ENCODE data around the gene EFCC1.
A peak's percentile ranks its signal among the peaks of the same experiment; 100 is the strongest.

Gene EFCC1

DNA sequence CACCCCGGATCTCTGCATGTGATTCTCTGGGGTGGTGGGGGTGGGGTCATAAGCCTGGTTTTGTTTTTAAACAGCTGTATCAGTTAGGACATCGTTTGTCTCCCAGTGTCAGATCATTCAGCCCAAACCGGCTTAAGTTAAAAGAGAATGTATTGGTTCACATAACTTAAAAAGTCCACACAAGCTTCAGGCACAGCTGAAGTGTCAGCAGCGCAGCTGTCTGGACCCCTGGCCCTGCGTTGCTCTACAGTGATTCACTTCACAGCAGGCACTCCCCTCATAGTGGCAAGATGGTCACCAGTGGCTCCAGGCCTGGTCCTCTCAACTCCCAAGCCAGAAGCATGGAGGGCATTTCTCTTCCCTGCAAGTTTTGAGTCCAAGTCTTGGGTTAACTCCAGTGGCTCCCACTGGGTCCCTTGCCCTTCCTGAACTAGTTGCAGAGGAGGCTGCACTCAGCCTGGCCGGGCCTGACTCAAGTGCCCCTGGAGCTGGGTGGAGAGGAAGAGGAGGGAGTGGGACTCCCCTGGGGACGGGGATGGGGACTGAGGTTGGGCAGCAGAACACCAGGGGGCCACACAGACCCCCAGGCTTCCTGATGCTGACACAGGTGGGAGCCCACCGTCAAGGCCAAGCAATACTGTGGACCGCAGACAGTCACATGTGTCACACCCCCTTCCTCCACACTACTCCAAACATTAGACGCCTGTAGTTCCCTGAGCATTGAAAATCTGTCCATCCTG, 30.5 kb downstream of the EFCC1 start:
- no peak for DNase-seq

DNA sequence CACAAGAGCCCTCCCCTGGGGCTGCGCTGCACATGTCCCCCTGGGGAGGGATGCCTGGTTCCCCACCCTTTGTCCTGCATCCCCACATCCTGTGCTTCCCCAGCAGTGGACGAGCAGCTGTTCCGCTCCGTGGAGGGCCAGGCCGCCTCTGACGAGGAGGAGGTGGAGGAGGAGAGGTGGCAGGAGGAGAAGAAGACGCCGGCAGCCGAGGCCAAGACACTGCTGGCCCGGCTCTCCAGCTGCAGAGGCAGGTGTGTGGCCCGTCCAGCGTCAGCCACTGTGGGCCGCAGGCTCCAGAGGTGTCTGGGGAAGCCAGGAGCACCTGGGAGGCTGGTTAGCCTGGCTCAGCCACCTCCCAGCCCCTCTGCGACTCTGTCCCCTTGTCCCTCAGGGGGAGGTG, 31.6 kb downstream of the EFCC1 start:
- no peak for DNase-seq

DNA sequence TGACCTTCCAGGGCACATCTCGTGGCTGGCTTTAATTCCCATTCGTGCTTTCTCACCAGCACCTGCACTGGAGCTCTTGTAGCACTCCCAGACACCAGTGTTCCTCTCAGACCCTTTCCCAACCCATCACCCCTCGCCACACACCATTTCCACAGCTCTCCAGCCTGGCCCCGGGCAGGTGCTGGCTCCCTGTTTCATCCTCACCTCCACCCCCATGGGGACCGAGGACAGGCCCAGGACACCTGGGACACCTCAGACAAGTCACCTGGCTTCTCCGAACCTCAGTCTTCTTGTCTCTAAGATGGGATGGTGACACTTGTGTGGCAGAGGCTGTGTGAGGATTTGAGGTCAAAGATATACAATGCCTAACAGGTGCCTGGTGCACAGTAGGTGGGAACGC, 32.0 kb downstream of the EFCC1 start:
- DNase-seq: no peak

DNA sequence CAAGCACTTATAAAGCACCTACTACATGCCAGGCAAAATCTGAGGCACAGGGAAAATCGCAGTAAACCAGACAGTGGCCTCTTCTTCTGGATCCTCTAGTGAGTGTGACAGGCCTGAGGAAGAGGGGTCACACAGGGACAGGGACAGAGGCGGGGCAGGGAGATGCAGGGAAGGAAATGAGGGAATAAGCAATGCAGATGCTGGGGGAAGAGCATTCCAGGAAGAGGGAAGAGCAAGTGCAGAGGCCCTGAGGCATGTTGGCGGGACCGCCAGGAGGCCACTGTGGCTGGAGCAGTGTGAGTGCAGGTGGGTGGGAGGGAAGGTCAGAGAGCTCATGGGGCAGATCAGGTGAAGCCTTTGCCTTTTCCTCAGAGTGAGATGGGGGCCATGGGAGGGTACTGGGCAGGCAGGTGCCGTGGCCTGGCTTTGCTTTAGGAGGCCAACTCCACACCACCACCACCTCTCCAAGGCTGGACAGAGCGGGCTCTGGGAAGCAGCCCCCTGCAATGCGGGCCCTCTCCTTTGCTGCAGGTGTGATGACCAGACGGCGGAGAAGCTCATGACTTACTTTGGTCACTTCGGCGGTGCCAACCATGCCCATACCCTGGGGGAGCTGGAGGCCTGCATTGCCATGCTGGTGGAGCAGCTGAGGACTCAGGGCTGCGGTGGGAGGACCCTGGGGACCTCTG, 32.7 kb downstream of the EFCC1 start:
- no peak for DNase-seq

DNA sequence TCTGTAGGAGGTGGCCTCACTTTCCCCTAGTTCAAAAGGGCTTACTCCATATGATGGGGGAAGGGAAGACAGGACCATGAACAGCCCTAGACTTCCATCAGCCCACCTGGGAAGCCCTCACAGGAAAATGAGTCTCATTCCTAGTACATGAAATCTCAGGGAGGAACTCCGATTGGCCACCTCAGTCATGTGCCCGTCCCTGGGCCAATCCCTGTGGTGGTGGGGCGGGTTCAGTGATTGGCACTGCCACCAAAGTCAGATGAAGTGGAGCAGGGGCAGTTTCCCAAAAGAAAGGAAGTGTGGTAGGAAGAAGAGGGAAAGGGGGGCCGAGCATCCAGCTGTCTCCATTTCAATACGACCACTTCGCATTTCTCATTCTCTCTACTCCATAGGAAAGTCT, 33.5 kb downstream of the EFCC1 start:
- no peak for DNase-seq

DNA sequence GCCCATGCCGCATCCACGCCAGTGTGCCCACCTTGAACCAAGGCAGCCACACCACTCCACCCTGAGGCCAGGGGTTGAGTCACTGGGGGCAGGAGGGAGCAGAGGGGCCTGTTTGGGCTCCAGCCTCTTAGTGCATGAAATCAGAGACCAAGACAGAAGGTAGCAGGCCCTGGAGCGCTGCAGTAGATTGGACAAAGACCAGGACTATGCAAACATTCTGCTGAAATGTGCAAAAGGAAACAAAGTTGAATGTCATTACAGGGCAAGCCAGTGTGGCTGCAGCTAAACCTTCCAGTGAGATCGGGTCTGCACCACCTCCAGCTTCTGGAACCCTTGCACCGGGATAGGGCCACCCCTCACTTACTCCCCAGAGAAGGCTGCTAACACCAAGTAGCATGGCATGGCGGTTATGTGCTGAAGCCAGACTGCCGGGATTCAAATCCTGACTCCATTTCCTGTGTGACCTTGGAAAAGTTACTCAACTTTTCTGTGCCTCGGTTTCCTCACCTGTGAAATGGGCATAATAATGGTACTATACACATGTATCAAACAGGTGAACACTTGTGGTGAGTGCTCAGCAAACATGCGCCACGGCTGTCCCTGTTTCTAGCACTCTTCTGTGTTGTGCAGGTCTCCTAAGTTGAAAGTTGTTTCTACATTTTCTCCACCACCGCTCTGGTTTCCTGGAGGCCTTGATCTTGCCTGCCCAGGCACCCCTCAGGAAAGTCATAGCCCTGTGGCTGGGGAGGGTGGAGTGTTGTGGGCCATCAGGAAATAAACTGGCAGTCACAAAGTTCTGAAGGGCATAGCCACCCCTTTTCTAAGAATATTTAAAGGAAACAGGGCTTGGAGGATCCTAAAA, 34.5 kb downstream of the EFCC1 start:
- DNase-seq: no peak

DNA sequence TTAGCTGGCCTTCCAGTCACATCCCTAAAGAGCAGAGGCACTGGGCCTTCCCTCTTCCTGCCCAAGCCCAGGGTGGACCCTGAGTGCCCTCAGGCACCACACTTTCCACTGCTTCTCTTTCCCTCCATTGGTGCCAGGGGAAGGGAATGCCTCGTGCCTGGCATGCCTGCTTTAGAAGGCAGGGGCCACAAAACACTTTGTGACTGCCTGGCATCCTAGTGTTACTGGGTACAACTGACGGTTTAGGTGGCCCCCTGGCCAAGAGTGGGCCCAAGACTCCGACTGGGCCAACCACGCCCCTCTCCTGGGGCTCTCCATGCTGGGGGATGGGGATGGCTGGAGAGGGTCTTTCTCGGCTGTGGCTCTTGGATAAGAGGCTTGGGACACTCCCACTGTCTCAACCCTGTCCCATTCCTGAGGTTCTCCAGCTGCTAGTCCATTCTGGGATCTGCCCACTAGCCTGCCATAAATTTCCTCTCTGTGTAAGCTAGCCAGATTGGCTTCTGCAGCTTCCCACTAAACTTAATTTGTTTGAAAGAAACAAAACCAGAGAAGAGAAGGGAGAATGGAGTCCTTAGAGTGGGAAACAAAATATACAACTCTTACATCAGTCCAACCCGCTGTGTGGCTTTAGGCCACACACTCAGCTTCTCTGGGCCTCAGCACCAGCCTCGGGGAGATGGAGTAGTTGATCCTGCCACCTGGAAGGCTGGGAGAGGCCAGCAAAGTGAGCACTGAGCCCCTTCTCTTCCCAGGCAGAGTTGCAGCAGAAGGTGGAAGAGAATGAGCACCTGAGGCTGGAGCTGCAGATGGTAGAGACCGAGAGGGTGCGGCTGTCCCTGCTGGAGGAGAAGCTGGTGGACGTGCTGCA, 35.4 kb downstream of the EFCC1 start:
- DNase-seq: no peak

DNA sequence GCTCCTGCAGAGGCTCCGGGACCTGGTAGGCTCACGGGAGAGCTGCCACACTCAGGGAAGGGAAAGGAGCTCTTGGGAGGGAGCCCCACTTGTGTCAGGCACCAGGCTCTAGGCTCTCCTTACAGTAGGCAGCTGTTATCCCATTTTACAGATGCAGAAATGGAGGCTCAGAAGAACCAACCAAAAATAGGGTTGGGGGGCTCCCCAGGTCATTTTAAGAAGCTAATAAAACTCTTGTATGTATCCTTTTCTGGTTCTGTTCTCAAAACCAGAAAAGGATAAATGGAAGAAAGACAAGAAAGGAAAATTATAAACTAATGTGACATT, 36.0 kb downstream of the EFCC1 start:
- DNase-seq: no peak

DNA sequence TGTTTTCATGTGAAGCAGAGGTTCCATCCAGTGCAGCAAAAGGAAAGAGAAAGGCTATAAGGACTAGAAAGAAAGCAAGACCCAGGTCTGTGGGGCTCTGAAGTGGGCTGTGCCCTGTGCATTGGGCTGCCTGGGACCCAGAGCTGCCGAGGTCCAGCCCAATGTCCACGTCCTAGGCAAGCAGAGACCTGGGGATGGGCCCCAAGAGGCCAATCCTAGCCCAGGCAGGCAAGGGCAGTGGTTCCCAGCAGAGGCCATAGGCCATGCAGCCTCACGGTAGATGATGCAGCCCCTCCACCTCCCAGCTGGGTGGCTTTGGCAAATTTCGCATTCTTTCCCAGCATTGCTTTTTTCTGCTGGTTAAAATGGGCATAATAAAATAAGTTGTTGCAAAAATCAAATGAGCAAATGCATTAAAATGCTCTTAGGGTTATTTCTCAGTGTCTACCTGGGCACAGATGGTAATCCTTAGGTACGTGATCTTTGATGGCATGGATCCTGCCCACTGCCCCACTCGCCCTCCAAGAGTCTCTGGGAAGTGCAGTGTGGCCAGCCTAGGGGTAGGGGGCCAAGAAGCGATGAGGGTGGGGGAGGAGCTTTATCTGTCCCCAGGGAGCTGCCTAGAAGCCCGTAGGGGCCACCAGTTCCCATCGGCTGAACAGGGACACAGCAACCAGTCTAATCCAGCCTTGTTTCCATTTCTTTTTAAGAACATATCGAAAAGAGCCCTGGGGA, 37.2 kb downstream of the EFCC1 start:
- no peak for DNase-seq

DNA sequence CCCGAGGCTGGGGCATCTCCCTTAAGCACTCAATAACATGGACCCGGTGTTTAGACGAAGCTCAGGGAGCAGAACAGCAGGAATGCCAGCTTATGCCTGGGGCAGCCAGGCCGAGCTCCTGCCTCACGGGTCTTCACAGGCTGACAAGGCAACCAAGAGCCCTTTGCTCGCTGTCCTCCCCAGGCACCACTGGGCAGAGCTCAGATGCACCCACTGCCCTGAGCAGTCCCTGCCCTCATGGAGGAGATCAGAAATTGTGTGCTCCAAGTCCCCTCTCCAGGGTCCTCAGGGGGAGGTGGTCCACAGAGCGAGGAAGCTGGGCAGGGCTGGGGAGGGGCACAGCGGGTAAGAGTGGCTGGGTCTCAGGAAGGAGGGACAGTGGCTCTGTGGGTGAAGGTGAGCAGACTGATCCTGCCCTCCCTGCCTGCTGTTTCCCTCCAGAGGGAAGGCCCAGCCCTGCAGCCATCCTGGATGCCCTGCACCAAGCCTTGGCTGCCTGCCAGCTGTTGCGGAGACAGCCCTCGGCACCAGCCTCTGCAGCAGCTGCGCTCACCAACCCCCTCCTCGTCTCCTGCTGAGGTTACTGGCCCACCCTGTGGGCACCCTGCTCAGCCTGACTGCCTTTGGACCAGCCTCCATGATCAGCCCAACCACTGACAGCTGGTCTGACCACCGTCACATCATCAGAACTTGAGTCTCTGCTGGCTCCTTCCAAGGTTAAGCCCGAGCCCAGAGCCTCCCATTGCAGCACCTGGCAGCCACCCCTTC, 38.4 kb downstream of the EFCC1 start:
- DNase-seq: peak in 2 of 56 donors; percentile 12 to 34

DNA sequence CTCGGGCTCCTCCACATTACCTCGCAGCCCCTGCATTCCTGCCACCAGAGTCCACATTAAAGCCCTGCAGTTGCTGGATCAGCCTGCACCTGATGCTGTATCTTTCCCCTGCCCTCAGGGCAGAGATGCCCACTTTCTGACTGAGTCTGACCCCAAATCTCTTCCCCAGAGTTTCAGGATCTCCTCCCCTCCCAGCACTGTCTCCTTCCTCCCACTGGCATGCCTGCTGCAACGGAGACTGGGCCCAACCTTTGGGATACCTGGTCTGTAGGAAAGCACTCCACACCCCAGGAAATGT, 38.9 kb downstream of the EFCC1 start:
- DNase-seq: no peak

DNA sequence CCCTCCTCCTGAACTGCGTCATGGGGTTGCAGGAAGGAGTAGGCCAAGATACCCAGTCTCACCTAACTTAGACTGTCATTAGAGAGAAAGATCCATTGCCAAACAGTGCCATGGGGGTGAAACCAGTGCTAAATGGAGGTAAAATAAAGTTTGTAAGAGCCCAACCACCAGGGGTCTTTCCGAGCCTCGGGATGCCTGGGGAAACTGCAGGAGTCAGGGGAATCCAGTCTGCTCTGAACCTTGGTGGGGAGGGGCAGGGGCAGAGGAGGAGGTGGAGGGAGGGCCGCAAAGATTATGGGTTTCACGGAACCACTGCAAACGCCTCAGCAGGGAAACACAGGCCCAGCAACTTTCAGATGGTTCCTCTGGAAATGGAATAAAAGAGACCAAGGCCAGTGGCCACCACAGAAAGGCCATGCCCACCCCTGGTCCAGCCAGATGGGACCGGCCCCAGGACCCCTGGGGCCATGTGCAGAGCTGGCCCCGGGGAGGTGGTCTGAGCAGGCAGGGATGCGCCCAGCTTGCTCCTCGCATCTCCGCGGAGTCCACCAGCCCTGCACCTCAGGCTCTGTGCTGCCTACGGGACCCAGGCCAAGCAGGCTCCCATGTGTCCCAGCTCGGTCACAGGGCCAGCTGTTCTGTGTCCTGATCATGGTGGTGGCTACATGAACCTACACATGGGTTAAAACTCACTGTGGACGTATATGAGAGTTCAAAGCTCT, 39.6 kb downstream of the EFCC1 start:
- DNase-seq: no peak

DNA sequence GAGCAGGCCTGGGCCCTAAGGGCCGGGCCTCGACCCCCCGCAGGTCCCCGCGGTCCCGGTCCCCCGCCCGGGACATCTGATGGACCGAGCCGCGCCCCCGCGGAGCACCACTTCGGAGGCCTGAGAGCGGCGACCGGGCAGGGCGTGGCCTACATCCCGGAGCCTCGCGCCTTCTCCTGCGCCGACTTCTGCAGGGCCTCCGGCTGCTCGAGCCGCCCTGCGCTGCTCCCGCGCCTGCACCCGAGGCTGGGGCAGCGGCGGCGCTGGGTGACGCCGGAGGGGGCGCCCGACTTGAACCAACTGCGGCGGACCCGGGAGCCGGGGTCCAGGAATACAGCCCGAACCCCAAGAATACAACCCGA, 44.6 kb downstream of the EFCC1 start:
- no peak for DNase-seq

DNA sequence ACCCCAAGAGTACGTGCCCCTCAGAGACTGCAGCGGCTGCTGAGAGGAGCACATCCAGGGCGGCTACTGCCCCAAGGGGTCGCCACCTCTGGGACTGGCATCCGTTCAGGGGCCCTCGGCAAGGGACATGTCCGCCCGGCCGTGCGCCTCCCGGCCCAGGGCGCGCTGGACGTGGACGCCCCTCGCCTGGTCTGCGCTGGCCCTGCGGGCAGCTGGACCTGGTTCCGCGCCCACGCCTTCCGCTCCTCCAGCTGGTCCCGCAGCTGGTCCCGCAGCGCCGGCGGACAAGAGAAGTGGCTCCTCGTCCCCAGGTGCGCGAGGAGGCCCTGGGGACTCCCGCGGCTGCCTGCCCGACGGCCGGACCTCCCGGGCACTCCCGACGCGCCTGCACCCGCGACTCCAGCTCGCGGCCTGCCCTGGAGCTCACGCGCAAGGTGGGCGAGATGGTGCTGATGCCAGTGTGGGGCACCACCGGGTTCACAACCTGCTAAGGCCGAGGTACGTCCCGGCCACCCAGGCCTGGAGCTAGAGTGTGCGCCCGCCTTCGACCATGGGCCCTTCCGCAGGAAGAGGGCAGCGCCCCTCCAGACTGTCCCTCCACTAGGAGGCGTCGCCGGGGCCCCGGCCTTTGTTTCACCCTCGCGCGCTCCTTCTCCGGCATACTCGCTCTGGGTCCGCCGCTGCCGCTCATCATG, 45.1 kb downstream of the EFCC1 start:
- DNase-seq: no peak

DNA sequence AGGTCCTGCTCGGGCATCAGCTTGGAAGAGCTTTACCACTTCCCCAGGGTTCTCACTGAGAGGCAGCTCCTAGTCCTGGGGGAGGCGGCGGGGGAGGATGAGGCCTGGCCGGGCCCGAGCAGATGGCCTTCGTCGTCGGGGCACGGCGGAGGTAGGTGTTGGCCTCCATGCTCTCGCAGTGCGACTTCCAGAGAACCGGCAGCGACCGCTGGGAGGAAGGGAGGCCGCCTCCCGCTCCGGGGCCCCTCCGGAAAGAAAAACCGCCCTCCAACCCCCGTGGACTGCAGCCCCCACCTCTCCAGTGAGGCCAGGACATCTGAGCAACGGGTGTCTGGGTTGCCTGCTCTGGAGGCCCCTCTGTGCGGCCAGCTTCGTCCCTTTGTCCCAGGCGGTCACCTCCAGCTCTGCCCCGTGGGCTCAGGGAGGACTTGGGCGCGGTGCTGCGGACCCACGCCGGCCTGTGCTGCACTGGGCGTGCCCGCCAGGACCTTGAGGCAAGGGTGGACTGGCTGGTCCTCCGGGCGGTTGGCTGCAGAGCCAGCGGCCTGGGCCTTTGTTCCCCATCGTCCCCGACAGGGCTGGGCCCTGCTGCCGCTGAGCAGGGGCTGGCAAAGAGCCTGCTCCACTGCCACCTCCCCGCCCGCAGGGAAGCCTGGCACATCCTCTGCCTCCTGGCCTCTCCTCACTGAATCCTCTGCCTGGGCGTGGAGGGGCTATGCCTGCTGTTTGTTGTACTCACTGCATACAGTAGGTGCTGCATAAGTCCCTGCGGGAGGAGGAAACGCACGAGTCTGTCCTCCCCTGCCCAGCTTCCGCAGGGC, 45.8 kb downstream of the EFCC1 start:
- DNase-seq: no peak

DNA sequence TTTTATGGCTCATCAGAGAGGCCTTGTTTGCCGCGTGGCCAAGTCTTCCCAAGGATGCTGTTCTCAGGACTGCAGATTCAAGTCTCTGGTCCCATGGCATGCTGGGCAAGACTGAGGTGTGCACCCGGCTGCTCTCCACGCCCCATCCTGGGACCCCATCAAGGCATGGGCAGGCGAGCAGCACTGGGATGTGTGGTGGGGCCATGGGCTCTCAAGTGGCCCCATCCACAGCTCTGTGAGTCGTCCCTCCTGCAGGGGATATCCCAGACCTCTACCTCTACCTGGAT, 46.4 kb downstream of the EFCC1 start:
- no peak for DNase-seq

DNA sequence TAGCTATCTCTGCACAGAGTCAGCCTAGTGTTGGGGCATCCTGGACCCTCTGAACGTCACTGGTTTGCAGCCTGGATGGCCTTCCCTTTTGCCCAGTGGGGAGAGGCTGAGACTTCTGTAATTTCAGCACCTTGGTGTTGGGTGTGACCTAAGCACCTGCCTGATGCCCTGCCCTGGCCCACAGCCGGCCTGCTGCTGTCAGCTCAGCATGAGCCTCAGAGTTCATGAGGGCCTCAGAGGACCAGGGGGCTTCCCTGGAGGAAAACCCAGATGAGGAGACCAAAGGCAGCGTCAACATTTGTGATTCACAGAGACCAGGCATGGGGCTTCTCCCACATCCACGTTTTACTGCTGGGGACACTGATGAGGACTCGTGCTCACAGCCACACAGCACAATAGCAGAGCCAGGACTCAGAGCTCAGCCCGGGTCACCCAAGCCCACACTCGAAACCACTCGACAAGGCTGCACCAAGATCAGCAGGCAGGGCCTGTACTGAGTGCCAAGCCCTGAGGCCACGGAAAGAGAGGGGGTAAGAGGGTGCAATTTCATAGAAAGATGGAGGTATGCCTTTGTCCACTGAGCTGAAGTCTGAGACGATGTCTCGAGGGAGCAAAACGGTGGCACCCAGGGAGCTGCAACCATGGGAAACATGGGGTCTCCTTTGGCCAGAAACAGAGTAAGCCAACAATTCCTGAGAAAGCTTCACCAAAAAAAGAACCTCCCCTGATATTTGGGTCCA, 49.6 kb downstream of the EFCC1 start:
- DNase-seq: no peak

Measured in amygdala (tissue), 56 donors.